ENCODE measurements around the gene CYB5R4.

GRCh38 chr6:83879746-83880145 lies 20.3 kb downstream of the CYB5R4 start:
- no peak for TF ChIP-seq CTCF (conservative IDR thresholded peaks at IDR 0.05)
- TF ChIP-seq ZFX (IDR thresholded peaks at IDR 0.05) = no peak

Data from C4-2B (cell line).